BLaER1 treated with 17β-estradiol and CSF1 and Interleukin-3, amounts not matched to agents 10 nM and 100 nM (cell line): Measurements from ENCODE around the gene ILDR1.

Source experiments
- H3K27ac ChIP-seq, 11 experiments: shearing (Covaris generic); formaldehyde crosslinking; 2 replicates each; pipeline ENCODE4 v1.8.1; 2022
- H3K27me3 ChIP-seq, 11 experiments: shearing (Covaris generic); formaldehyde crosslinking; 2 replicates each; pipeline ENCODE4 v1.8.1; 2022
- H3K36me3 ChIP-seq, 11 experiments: shearing (Covaris generic); formaldehyde crosslinking; 2 replicates each; pipeline ENCODE4 v1.8.1; 2022
- H3K4me1 ChIP-seq, 10 experiments: shearing (Covaris generic); formaldehyde crosslinking; 2 replicates each; pipeline ENCODE4 v1.8.1; 2022
- H3K4me2 ChIP-seq, 11 experiments: shearing (Covaris generic); formaldehyde crosslinking; 2 replicates each; pipeline ENCODE4 v1.8.1; 2022
- H3K4me3 ChIP-seq, 10 experiments: shearing (Covaris generic); formaldehyde crosslinking; 2 replicates each; pipeline ENCODE4 v1.8.1; 2022
- H3K9ac ChIP-seq, 11 experiments: shearing (Covaris generic); formaldehyde crosslinking; 2 replicates each; pipeline ENCODE4 v1.8.1; 2022
- H3K9me3 ChIP-seq, 11 experiments: shearing (Covaris generic); formaldehyde crosslinking; replicated peaks in 1 of 11; 2 replicates each; pipeline ENCODE4 v1.8.1; 2022
- H4K20me1 ChIP-seq, 11 experiments: shearing (Covaris generic); formaldehyde crosslinking; 2 replicates each; pipeline ENCODE4 v1.8.1; 2022
- Cebpa-rat ChIP-seq, 11 experiments: shearing (Covaris generic); IDR thresholded peaks; 2 replicates each; pipeline ENCODE4 v1.8.1; 2022

The ILDR1 gene

DNA sequence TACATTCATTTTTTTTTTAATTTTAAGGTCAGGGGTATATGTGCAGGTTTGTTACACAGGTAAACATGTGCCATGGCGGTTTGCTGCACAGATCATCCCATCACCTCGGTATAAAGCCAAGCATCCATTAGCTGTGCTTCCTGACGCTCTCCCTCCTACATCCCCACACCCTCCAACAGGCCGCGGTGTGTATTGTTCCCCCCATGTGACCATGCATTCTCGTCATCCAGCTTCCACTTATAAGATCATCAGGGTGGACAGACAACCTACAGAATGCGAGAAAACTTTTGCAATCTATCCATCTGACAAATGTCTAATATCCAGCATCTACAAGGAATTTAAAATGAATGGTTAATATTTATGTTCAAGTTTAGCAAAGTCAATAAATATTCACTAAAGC is 19.4 kb downstream of the ILDR1 start:
- H4K20me1 ChIP-seq: no peaks in the 10 kb centered on the region
- H3K4me2 ChIP-seq: peak overlapping the region; percentile 66 to 93 (median 87)
- no peaks in the 10 kb centered on the region for H3K27me3 ChIP-seq
- H3K9ac ChIP-seq: peak overlapping the region; percentile 16 to 88 (median 57); a peak in 19 of 22 replicates
- H3K36me3 ChIP-seq: no peaks in the 10 kb centered on the region
- peak overlapping the region in 9 of 10 experiments; percentile 6 to 55 (median 21); a peak in 11 of 20 replicates for H3K4me3 ChIP-seq
- TF ChIP-seq Cebpa-rat (IDR thresholded peaks at IDR 0.05): no peak
- H3K9me3 ChIP-seq: 0 out of 22 replicates have a peak, but pooled peaks cover 0 to 6% (median 0%) of the 10 kb centered on the region in 11 experiments
- H3K4me1 ChIP-seq: peaks cover 74 to 90% (median 79%) of the 10 kb centered on the region in 10 experiments
- peak overlapping the region; percentile 28 to 95 (median 89) for H3K27ac ChIP-seq

GRCh38 chr3:122001892-122002291 is 20.2 kb downstream of the ILDR1 start:
- H3K9ac ChIP-seq: peak overlapping the region in 4 of 11 experiments; percentile 64 to 88 (median 77); a peak in 5 of 22 replicates
- H3K27me3 ChIP-seq: no peaks in the 10 kb centered on the region
- peaks cover 81 to 97% (median 86%) of the 10 kb centered on the region in 10 experiments for H3K4me1 ChIP-seq
- H3K4me3 ChIP-seq: no peak overlapping the region
- peak overlapping the region; percentile 28 to 95 (median 89); a peak in 18 of 22 replicates for H3K27ac ChIP-seq
- no peak for TF ChIP-seq Cebpa-rat (IDR thresholded peaks at IDR 0.05)
- H4K20me1 ChIP-seq: no peaks in the 10 kb centered on the region
- 0 out of 22 replicates have a peak, but pooled peaks cover 0 to 6% (median 0%) of the 10 kb centered on the region in 11 experiments for H3K9me3 ChIP-seq
- H3K36me3 ChIP-seq: no peaks in the 10 kb centered on the region
- H3K4me2 ChIP-seq: peak overlapping the region; percentile 66 to 93 (median 87)

DNA sequence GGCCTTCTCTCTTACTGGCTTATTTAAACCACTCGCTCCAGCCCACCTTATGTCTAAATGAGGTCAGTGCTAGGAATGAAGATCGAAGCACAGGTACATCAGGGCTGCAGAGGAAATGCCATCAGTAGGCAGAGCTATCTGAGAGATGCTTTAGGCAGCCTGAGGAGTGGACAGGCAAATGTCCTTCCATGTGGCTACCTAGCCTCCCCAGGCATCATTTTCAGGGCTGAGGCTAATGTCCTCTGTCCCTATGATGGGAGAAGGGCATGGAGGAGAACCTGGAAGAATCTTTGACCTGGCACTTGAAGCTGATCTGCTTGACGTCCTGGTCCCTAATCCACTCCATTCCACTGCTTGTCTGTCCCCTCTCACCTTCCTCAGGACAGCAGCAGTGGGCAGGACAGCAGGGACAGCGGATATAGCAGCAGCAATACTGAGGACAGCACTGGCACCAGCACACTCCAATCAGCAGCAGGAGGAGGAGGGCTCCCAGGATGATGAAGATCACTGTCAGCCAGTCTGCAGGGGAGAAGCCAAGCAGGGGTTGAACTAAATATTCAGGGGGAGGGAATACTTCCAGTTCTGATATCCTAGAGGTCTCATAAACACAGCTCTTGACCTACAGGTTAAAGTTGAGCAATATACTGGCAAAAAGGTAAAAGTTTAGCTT is 21.0 kb downstream of the ILDR1 start:
- Histone ChIP-seq H3K27me3 (no peaks in the 10 kb centered on the region), H3K4me2 (peak overlapping the region; percentile 66 to 93 (median 87))

DNA sequence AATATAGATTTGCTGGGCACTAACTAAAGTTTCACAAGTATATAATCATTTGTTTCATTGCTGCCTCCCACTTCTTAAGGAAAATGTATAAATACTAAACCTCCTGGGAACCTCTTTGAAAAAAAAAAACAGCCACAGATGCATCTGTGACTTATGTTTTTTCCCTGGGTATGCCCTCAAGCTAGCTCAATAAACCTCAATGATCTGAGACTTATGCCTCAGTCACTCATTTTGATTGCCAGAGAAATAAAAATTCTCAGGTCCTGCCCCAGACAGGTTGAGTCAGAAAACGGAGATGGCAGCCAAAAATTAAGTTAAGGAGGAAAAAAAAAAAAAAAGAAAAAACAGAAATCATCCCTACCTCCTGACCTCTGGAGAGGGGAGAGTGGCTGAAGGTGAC is 22.1 kb downstream of the ILDR1 start:
- TF ChIP-seq Cebpa-rat (IDR thresholded peaks at IDR 0.05): no peak
- peak overlapping the region in 5 of 11 experiments; percentile 9 to 42 (median 18); a peak in 4 of 22 replicates for H3K9ac ChIP-seq

More for the DNA sequence above, 21.0 kb downstream of the ILDR1 start:
- Histone ChIP-seq H3K4me1 (peaks cover 89 to 100% (median 94%) of the 10 kb centered on the region in 10 experiments), H3K9ac (peak overlapping the region in 3 of 11 experiments; percentile 2 to 43 (median 4); a peak in 1 of 22 replicates), H4K20me1 (no peaks in the 10 kb centered on the region), H3K36me3 (no peaks in the 10 kb centered on the region), H3K4me3 (no peak overlapping the region), H3K9me3 (0 out of 22 replicates have a peak, but pooled peaks cover 0 to 6% (median 0%) of the 10 kb centered on the region in 11 experiments), H3K27ac (peak overlapping the region in 10 of 11 experiments; percentile 5 to 95 (median 90); a peak in 16 of 22 replicates)
- TF ChIP-seq Cebpa-rat (IDR thresholded peaks at IDR 0.05): no peak

GRCh38 chr3:121998611-121999473 is 23.2 kb downstream of the ILDR1 start:
- peak overlapping the region in 10 of 11 experiments; percentile 12 to 79 (median 64); a peak in 14 of 22 replicates for H3K9ac ChIP-seq
- H3K4me3 ChIP-seq: peak overlapping the region in 2 of 10 experiments; percentile 6 to 9; a peak in 1 of 20 replicates
- H3K4me1 ChIP-seq: peaks cover 98 to 100% (median 100%) of the 10 kb centered on the region in 10 experiments
- no peaks in the 10 kb centered on the region for H4K20me1 ChIP-seq
- H3K36me3 ChIP-seq: no peaks in the 10 kb centered on the region
- no peak for TF ChIP-seq Cebpa-rat (IDR thresholded peaks at IDR 0.05)
- H3K27ac ChIP-seq: peak overlapping the region; percentile 57 to 92 (median 91)
- H3K27me3 ChIP-seq: no peaks in the 10 kb centered on the region
- H3K4me2 ChIP-seq: peak overlapping the region; percentile 66 to 93 (median 87)
- no peaks in the 10 kb centered on the region for H3K9me3 ChIP-seq

More for the DNA sequence above, 22.1 kb downstream of the ILDR1 start:
- Histone ChIP-seq H3K27me3 (no peaks in the 10 kb centered on the region), H3K27ac (peak overlapping the region; percentile 26 to 92 (median 89); a peak in 18 of 22 replicates), H3K4me3 (no peak overlapping the region), H3K36me3 (no peaks in the 10 kb centered on the region), H3K9me3 (no peaks in the 10 kb centered on the region), H3K4me2 (peak overlapping the region; percentile 66 to 93 (median 87)), H4K20me1 (no peaks in the 10 kb centered on the region), H3K4me1 (peaks cover 98 to 100% (median 100%) of the 10 kb centered on the region in 10 experiments)

DNA sequence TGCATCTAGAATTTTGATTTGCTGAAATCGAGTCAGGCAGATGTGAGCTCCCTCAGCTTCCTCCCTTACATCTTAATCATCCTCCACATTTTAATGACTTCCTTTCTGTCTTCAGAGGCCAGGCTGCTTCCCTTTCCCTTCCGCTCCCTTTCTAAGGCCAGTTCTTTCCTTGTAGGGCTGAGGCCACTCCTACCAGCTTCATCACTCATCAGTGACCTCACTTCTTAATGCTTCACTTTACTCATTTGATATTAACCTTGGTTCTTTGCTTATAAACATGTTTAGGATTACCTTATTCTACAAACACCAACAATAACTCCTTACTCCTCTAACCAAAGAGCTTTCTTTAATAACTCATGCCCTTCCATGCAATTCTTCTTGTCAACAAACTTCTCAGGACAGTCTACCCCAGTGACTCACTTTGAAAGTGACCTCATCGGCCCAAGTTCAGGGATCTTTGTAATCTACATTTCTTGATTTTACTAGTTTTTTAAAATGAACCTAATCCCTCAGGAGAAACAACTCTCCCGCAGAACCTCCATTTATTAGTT is 23.9 kb downstream of the ILDR1 start:
- Histone ChIP-seq H3K4me1 (peaks cover 98 to 100% (median 100%) of the 10 kb centered on the region in 10 experiments), H3K27ac (peak overlapping the region; percentile 57 to 92 (median 91)), H3K27me3 (no peaks in the 10 kb centered on the region), H3K36me3 (no peaks in the 10 kb centered on the region), H4K20me1 (no peaks in the 10 kb centered on the region), H3K9me3 (no peaks in the 10 kb centered on the region), H3K4me2 (peak overlapping the region; percentile 66 to 93 (median 87)), H3K4me3 (peak overlapping the region in 3 of 10 experiments; percentile 6 to 15 (median 9); a peak in 2 of 20 replicates), H3K9ac (peak overlapping the region; percentile 16 to 79 (median 64); a peak in 18 of 22 replicates)
- no peak for TF ChIP-seq Cebpa-rat (IDR thresholded peaks at IDR 0.05)

- Histone ChIP-seq H3K4me2 (peak overlapping the region; percentile 66 to 93 (median 87)), H3K4me3 (peak overlapping the region in 3 of 10 experiments; percentile 15 to 26 (median 20); a peak in 6 of 20 replicates), H3K36me3 (no peaks in the 10 kb centered on the region), H3K27me3 (no peaks in the 10 kb centered on the region), H3K9ac (peak overlapping the region; percentile 16 to 79 (median 64); a peak in 18 of 22 replicates), H3K9me3 (no peaks in the 10 kb centered on the region), H4K20me1 (no peaks in the 10 kb centered on the region), H3K4me1 (peaks cover 98 to 100% (median 100%) of the 10 kb centered on the region in 10 experiments), H3K27ac (peak overlapping the region; percentile 57 to 92 (median 91))
- TF ChIP-seq Cebpa-rat (IDR thresholded peaks at IDR 0.05): no peak
Observed at GRCh38 chr3:121997372-121997771, 24.7 kb downstream of the ILDR1 start.

GRCh38 chr3:121996441-121996840 is 25.6 kb downstream of the ILDR1 start:
- Histone ChIP-seq H3K27me3 (no peaks in the 10 kb centered on the region), H3K4me3 (peak overlapping the region in 1 of 10 experiments; percentile 13; a peak in 3 of 20 replicates), H3K4me1 (peaks cover 98 to 100% (median 100%) of the 10 kb centered on the region in 10 experiments), H3K9ac (peak overlapping the region in 8 of 11 experiments; percentile 66 to 80 (median 76); a peak in 11 of 22 replicates), H3K27ac (peak overlapping the region; percentile 82 to 92 (median 91)), H3K9me3 (no peaks in the 10 kb centered on the region), H4K20me1 (no peaks in the 10 kb centered on the region), H3K36me3 (no peaks in the 10 kb centered on the region), H3K4me2 (peak overlapping the region; percentile 66 to 93 (median 87))
- TF ChIP-seq Cebpa-rat (IDR thresholded peaks at IDR 0.05): no peak
